DMS79 treated with DMSO at 0.1 percent for 48 hours (cell line): ENCODE data around the gene RTN1.

Source experiments
- DNase-seq: peaks from one replicate; lab custom pipeline; 2025; lab: John Stamatoyannopoulos, UW

RTN1 gene

DNA sequence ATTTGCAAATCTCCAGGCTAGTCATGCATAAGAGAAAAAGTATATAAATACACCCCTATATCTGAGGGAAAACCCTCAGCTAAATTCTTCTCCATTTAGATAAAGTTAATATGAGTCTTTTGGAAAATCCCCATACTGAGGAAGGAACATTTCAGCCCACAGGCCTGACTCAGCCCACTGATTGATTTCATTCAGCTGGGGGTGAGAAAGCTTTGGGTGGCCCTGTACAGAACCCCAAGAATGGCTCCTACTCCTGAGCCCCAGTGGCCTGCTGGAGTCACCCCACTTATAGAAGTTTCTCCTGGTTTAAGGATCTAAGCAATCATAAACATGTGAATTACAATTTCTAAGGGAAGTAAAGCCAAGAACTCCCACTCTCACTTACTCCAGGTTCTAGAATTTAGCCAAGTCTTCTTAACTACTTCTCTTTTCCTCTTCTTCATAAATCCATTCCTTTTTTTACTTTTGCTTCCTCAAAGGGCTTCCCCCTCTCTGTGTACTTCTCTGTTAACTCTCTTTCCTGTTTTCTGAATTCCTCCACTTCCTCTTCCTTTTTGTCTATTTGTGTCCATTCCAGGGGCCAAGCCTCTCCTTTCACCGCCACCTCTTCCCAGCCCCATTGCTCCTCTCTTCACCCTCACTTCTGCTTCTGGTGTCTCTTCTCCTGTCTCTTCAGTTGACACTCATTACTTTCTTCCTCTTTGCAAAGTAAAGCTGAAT is 21.0 kb downstream of the RTN1 start:
- DNase-seq, result no peak

DNA sequence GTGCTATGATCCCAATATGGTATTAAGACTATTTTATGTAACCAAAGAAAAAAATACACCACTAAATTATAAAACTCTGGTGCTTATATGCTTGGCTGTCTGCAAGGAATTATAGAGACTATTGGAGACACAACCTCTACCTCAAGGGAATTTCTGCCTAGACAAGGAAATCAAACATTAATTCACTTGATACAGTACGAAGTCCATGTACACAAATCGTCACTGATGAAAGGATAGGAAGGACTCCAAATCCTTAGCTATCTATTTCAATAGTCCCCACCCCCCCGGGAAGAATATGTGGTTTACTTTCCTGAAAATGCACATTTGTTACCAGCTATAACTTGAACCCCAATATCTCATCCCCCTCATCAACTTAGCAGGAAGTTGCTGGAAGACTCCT is 21.9 kb downstream of the RTN1 start:
- DNase-seq, result no peak

DNA sequence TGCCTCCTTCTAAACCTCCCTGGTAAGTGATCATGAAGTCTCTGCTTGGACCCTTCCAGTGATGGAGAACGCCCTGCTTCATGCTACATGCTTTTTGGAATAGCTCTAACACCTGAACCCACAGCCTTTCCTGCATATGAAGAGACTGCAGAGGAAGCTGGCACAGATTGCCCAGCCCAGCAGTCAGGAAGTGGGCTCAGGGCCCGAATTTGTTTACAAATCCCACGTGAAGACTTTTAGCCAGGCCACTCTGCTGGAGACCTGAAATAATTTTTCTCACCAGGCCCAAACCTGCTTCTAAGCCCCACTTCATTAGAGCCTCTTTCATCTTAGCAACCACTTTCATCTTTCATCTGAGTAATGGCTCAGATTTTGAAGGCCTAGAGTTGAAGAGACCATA is 22.9 kb downstream of the RTN1 start:
- no peak for DNase-seq

DNA sequence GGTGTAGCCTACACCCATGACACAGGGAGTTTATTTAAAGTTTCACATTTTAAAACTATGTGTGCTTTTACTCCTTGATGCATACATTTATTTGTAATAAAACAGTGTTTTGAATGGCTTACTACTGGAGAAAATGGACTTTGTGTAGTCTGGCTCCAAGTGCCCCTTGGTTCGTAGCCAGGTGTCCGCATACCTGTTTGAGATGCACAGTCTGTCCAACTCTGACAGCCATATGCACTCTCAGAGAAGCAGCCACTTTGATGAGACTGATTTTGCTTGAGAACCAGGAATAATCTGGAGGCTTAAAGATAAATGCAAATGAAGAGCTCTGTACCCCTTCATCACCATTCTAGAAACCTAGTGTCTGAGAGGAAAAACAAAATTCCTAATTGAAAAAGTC is 24.0 kb downstream of the RTN1 start:
- no peak for DNase-seq

DNA sequence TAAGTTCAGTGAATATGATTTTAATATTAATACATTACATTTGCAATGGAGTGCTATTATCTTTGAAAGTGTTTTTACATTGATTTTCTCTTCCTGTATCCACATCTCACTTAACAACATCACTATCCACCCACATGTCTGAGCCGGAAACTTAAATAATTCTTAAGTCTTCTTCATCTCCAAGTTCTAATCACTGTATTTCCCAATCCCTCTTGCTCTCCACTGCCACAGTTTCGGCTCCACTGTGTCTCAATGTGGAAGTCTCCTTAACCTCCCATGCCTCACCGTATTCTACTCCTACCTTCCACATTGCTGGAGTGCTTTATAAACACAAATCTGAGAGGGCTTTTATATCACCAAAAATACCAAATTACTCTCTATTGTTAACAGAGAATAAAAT is 25.3 kb downstream of the RTN1 start:
- DNase-seq, result no peak

DNA sequence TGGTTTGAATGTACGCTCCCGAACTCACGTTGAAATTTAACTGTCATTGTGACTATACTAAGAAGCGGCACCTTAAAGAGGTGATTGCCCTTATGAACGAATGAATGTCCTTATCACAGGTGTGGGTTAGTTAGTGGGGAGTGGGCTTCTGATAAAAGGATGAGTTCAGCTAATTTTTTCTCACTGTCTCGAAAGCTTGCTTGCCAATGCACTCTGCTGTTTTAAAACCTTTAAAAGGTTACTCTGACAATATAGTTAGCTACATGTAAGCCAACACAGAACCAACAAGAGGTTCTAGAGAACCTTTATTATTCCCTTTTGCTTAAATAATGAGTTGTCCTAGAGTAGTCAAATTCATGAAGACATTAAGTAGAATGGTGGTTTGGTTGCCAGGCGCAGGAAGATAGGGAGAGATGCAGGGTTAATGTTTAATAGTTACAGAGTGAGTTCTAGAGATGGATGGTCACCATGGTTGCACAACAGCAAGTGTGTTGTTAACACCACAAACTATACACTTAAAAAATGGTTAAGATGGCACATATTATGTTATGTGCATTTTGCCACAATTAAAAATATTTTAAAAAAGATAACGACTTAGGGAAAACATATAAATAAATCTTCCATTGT is 26.3 kb downstream of the RTN1 start:
- DNase-seq, result no peak

DNA sequence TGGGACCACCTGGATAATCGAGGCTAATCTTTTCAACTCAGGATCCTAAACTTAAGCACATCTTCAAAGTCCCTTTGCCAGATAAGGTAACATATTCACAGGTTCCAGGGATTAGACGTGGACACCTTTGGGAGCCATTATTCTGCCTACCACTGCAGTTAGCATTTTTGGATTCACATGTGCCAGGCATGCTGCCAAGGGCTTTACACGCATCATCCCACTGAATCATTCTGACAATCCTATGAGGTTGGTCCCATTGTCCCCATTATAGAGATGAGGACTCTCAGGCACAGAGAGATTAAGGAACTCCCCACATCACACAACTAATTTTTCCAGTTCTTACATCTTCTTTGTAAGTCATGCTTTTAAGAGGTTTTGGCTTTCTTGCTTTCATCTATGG is 34.5 kb downstream of the RTN1 start:
- DNase-seq, result no peak

DNA sequence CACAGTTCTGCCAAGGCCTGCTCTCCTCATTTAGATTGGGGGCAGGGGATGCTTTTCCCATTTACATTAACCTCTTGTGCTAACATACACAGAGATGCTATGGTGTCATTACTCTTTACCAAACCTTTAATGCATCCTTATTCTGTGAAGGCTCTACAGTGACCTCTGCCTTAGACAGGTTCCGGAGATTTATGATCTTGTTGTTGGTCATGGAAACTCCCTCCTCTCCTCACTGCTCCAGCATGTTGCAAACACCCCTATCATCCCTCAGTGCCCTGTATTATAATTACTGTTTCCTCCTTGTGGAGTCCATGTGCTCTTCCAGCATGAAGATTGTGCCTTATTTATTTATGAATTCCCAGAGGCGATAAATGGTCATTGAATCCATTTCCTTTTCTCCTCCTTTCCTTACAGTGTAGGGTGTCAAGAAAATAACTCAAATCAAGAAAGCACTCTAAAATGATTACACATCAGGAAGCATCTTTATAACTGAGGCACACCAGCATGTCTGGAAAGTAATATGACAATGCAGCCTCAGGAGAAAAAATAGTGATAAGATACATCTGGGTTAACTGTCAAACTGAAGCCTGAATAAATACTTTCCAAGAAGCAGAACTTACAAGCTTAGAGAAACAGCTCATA is 37.8 kb downstream of the RTN1 start:
- no peak for DNase-seq

DNA sequence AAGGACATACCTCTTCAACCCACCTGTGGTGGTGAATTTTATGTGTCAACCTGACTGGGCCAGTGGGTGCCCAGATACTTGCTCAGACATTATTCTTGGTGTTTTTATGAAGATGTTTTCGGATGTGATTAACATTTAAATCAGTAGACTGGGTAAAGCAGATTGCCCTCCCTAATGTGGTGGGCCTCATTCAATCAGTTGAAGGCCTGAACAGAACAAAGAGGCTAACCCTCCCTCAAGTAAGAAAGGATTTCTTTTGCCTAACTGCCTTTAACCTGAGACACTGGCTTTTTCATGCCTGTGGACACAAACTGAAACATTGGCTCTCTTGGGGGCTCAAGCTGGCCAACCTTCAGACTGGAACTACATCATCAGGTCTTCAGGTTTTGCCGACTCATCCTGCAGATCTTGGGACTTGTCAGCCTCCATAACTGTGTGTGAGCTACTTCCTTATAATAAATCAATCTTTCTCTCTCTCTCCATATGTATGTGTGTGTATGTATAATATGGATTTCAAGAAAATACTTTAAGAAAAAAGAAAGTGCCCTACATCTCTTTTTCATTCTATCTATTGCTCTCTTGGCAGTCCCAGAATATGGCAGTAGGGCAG is 39.4 kb downstream of the RTN1 start:
- no peak for DNase-seq

DNA sequence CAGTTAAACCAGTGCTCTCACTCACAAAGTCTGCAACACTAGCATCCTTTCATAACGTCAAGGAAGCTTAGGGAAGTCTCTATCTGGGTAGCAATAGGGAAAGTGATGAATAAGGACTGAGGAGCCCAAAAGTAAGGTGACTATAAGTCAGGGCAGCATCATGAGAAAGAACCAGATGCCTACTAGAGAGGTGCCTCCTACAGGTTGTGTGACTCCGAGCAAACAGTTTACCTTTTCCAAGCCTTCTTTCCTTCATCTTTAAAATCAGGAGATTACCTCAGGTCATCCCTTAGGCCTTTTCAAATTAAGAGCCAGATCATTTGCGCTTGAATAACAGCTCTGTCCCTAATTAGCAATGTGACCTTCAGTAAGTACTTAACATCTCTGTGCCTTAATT is 40.2 kb downstream of the RTN1 start:
- DNase-seq, result no peak

DNA sequence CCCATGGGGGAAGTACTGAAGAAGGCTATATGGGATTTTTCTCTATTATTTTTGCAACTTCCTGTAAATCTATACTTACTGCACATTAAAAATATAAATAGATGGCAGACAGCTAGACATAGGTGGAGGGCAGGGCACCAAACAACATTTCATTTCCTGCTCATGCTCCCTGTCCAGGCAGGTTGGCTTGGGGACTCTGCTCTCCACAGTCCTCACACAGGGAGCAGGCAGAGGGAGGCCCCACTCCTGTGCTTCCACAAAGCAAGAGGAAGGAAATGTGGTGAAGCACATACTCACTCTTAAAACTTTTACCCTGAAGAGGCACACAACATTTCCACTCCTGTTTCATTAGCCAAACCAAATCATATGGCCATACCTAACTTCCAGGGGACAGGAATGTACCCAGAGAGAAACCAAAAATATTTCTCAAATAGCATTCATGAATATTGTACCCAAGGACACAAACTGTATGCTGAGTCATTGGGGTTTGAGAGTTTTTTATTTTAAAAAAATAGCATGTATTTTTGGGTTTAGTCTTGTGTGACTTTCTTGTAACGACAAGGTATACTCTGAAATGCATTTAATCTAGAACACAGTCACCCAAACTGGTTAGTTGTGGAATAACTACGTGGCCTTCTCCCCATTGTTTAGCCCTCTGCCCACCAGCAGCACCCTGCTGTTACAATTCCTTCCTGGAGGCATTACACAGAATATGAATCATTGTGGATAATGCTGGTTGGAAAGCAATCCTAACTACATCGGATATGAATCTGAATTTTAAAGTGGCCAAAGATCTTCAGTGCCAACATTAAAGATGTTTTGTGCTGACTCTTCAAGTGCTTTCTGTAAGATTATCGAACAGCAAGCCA is 40.9 kb downstream of the RTN1 start:
- DNase-seq, result no peak

DNA sequence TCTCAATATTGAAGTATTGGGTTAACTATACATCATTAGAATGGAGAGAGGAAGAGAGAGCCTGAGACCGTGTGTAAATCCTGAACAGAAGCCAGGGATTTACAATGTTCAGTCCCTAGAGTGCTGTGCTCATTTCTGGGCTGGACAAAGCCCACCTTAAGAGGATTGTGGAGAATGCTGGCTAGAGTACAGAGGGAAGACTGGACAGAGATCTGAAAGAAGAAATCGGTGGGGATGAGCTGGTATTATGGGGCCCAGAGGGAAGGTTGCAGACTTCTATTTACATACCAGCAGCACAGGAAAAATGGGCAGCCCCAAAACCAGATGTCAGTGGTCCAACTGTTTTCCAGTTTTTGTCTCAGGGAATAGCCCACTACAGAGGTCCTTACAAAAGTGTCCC is 42.3 kb downstream of the RTN1 start:
- no peak for DNase-seq

DNA sequence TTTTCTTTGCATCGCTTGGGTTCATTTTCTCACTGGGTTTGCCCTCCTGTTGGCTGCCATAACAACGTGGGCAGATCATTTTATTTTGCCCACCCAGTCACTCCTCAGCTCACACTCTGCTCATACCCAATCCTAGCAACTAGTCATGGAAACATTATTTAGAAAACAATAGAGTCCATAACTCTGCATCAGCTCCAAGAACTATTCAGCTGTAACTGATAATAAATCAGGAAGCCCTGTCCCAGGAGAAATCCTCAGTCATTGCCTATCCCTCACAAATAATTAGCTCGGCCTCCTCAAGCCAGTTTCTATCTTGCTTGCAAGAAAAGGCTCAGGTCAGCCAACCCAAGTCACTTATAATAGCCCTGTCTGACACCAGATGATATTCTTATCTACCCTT is 43.2 kb downstream of the RTN1 start:
- no peak for DNase-seq

DNA sequence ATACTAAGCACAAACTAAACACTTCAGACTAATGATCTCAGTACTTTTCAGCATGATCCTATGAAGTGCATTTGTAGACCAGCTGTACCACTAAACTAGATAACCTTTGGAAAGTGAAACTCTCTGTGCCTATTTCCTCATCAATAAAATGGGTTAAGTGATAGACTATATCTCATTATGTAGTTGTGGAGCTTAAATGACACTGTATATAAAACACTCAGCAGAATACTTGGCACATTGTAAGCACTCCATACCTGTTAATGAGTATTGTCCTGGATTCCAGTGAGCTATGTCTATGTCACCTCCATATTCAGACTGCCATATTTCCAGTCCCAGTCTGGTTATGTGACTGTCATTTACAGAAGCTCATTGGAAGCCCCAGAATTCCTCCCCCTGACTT is 44.4 kb downstream of the RTN1 start:
- DNase-seq, result no peak

DNA sequence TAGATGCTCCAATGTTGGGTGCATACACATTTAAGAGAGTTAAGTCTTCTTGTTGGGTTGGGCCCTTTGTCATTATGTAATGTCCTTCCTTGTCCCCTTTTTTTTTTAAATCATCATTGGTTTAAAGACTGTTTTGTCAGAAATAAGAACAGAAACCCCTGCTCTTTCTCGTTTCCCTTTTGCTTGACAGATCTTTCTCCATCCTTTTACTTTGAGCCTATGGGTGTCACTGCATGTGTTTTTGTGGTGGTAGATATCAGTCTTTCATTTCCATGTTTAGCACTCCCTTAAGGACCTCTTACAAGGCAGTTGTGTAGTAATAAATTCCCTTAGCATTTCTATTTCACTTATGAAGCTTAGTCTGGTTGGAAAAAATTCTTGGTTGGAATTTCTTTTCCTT is 47.4 kb downstream of the RTN1 start:
- no peak for DNase-seq

DNA sequence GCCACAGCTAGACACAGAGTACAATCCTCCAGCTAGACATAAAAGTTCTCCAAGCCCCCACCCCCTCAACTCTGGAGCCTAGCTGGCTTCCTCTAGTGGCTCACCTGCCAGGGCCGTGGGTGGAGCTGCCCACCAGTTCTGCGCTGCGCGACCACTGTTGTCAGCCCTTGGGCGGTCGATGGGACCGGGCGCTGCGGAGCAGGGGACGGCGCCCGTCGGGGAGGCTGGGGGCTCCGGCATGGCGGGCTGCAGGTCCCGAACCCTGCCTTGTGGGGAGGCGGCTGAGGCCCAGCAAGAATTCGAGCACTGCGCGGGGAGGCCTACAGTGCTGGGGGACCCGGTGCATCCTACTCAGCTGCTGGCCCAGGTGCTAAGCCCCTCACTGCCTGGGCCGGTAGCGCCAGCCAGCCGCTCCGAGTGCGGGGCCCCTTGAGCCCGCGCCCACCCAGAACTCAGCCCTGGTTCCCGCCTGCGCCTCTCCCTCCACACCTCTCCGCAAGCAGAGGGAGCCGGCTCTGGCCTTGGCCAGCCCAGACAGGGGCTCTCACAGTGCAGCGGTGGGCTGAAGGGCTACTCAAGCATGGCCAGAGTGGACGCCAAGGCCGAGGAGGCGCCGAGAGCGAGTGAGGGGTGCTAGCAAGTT is 51.0 kb downstream of the RTN1 start:
- no peak for DNase-seq

DNA sequence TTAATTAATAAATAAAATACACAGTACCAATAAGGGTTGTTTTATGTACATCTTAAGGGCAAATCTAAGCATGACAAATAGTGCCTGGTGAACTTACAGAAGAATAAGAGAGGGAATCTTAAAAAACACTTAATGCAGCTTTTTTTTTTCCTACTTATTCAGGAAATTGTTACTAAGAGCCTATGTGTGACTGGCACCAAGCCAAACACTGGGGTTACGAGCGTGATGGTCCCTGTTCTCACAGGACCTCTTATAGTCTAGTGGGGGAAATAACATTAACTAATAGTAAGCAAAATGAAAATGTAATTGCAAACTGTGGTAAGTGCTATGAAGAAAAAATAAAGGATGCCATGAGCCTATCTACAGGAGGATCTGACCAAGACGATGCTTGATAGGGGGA is 53.6 kb downstream of the RTN1 start:
- DNase-seq, result no peak

DNA sequence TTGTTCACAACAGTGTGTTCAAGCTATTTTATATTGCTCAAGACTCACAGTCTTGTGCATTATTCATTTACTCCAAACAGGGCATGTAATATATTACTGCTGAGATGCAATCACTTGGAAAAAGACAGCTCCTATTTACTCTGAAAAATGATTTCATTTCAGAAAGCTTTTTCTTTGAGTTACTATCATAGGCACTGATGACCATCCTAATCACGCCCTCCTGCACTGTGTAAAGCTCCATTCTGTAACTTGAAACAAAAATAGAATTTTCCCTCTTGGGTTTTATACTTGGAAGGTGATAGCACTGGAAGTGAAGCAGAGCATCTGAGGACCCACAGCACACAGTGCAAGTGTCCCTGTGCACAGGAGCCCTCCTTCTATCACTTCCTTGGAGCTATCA is 55.6 kb downstream of the RTN1 start:
- DNase-seq, result no peak

DNA sequence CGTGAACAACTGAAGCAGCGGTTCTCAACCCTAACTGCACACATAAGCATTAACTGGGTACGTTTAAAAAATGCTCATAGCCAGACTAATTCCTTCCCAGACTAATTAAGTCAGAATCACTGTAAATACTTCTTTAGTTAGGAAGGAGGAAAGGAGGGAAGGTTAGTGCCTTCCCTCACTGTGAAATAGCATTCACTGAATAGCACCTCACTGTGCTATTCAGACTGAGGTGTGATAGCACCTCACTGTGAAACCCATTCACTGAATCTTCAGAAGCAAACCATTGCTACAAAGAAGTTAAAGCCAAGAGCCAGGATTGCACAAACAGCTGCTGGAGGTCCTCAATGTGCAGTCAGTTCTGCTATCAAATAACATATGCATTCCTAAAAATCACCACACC is 58.8 kb downstream of the RTN1 start:
- no peak for DNase-seq

DNA sequence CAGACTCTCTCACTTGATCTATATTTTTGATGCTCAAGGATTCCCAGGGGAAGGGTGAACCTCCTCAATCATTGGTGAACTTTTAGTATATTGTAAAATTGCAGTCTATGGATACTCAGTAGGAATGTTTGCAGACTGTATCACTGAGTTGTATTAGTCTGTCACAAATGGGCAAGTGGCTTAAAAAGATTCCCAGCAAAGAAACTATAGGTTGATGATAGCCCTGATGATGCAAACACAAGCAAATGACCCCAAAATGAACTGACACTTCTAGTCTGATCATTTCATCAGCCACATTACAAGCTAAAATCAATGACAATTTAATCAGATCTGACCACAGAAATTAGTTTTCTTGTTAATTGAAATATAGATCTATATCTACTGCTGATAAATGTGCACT is 59.5 kb downstream of the RTN1 start:
- DNase-seq, result no peak

DNA sequence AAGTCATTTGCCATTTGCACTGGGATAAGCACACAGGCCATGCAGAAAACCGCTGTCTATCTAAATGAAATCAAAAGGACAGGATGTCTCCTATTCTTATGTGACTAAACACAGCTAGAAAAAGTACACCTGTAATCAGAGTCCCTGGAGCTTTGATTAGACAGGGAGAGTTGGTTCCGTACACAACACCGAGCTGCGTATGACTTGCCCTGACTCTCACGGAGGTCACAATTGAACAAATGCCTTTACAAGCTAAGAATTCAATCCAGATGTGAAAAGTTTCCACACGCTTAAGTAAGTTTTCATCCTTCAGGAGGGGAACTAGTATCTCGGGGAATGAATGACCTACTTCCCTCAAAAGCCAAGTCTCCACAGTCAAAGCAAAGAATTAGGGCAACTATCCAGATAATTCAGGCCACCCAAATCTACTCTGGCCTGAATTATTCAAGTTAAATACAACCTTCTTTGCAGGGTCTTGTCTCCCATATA is 67.5 kb downstream of the RTN1 start:
- DNase-seq, result no peak

DNA sequence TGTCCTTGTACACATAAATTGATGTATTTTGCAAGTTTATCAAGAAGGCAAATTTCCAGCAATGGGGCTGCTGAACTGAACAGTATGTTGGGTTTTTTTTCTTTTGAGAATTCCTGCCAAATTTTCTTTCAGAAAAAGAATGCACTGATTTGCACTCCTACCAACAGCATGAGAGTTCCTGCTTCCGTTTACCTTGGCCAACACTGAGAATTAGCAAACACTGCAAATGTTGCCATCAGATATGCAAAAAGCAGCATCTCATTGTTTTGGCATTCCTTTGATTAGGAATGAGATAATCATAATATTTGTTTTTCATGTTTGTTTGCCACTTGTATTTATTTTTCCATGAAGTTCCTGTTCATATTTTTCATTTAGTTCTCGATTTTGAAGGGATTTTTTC is 82.4 kb downstream of the RTN1 start:
- no peak for DNase-seq
